Ovary (tissue), 3 donors: ENCODE data around the gene AGO3.

Experiments used
- CTCF ChIP-seq, 3 donors: fragments of 450-650 bp in 2 of 3; fragments of 200-600 bp in 1 of 3; IDR thresholded peaks; one replicate each; pipeline versions ENCODE4 v1.5.1 to v1.8.0; 2016 to 2022; ENCODE audit warnings: antibody characterized with exemption in 3 of 3, mild to moderate bottlenecking in 1 of 3
- EP300 ChIP-seq: sonication (generic); formaldehyde crosslinking; IDR thresholded peaks from one replicate; pipeline ENCODE4 v1.6.1; 2017; ENCODE audit warnings: antibody characterized with exemption
- POLR2A ChIP-seq: fragments of 450-650 bp; IDR thresholded peaks from one replicate; pipeline ENCODE4 v1.6.1; 2017; ENCODE audit warnings: antibody characterized with exemption, mild to moderate bottlenecking, moderate library complexity
- donor health status: DM: no; HTN: no; CAD: no.

GRCh38 chr1:35936838-35937237 lies 5.9 kb downstream of the AGO3 start:
- TF ChIP-seq CTCF (IDR thresholded peaks at IDR 0.05) (no peak), POLR2A (no peak), EP300 (no peak)
